ENCODE data around the gene PDGFD.

The PDGFD gene

DNA sequence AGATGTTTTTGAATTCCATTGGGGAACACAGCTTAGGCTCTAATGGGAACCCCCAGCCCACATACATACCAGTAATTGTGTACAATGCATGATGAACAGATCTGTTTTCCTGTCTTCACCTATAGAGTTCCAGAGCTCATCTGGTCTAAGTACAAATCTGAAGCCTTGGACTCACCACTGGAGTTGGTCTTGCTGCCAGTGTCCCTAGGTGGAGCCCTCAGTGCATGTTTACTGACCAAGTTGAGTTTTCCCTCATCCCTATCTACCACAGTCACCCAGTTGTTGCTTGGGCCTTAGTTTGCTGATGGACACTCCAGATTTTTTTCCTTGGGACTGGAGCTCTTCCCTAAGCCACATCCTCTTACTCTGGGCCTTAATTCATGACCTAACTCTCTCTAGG, 286.7 kb downstream of the PDGFD start:
- DNase-seq (ENCODE audit: low spot score) = no peak
- Histone ChIP-seq H3K4me3 (no peak overlapping the region), H3K27ac (no peak overlapping the region)

DNA sequence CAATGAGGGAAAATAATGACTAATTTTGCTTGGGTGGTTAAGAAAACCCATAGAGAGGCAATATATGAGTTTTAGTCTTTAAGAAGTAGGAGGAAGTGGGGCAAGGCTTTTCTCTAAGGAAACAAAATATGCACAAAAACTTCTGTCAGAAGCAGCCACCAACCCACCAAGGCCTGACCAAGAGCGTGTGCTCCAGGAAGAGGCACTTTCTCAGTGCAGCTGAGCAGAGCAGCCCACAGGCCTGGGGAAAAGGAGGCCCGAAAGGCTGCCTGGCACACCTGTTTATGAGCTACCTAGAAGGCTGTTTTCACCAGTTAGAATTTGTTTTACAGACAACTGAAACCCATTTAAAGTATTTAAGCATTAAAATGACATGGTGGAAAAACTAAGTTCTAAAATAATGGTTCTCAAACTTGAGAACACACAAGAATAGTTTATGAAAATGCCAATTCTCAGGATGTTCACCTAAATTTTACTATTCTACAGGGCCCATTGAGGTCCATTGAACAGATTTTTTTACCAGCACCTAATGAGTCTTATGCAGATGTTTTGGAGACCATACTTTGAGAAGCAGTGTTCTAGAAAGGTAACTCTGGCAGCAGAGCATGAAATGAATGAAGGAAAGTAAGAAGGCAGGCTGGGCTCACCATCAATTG, 288.0 kb downstream of the PDGFD start:
- TF ChIP-seq, protein P1, sequence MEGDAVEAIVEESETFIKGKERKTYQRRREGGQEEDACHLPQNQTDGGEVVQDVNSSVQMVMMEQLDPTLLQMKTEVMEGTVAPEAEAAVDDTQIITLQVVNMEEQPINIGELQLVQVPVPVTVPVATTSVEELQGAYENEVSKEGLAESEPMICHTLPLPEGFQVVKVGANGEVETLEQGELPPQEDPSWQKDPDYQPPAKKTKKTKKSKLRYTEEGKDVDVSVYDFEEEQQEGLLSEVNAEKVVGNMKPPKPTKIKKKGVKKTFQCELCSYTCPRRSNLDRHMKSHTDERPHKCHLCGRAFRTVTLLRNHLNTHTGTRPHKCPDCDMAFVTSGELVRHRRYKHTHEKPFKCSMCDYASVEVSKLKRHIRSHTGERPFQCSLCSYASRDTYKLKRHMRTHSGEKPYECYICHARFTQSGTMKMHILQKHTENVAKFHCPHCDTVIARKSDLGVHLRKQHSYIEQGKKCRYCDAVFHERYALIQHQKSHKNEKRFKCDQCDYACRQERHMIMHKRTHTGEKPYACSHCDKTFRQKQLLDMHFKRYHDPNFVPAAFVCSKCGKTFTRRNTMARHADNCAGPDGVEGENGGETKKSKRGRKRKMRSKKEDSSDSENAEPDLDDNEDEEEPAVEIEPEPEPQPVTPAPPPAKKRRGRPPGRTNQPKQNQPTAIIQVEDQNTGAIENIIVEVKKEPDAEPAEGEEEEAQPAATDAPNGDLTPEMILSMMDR (IDR thresholded peaks at IDR 0.05) = no peak
- no peak overlapping the region for H3K4me3 ChIP-seq
- no peak for DNase-seq (ENCODE audit: low spot score)
- no peak overlapping the region for H3K27ac ChIP-seq

More for the DNA sequence above, 286.7 kb downstream of the PDGFD start:
- TF ChIP-seq, protein P1 (IDR thresholded peaks at IDR 0.05) = no peak

DNA sequence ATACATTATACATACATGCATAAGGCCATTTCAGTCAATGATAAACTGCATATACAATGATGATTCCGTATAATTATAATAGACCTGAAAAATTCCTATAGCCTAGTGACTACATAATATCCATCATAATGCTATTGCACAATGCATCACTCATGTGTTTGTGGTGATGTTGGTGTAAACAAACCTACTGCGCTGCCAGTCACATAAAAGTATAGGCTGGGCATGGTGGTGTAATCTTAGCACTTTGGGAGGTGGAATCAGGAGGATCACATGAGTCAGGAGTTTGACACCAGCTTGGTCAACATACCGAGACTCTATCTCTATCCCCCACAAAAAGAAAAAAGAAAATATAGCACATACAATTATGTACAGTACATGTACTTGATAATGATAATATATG, 291.2 kb downstream of the PDGFD start:
- TF ChIP-seq, protein P1 (IDR thresholded peaks at IDR 0.05) = no peak
- no peak for DNase-seq (ENCODE audit: low spot score)
- no peak overlapping the region for H3K4me3 ChIP-seq
- H3K27ac ChIP-seq = no peak overlapping the region

DNA sequence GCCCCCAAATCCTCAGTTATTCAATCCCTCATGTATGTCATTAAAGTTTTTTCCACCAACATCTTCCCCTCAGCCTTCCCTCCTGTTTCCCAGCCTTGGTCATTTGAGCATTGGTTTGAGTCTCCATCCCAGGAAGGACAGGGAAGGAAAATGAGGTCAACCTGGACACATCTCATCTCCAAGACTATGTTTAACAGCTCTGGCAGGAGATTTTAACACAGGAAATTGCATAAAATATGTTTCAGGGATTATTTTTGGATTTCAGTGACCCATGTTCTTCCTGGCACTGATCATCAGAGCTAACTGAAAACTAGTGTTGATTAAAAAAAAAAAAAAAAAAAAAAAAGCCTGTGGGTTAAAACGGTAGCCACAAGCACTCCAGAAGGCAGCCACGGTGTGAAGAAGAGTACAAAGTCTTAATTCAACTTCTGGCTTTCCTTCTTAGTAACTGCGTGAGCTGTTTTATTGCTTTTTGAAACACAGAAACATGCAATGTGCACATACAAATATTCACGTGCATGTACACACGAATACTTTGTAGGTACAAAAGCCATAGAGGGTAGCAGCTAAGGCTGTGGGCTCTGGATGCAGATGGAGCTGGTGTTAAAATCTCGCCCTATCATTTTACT, 291.9 kb downstream of the PDGFD start:
- Histone ChIP-seq H3K4me3 (no peak overlapping the region), H3K27ac (peak overlapping the region in 1 of 2 donors; percentile 62)
- TF ChIP-seq, protein P1 (IDR thresholded peaks at IDR 0.05) = no peak
- no peak for DNase-seq (ENCODE audit: low spot score)

DNA sequence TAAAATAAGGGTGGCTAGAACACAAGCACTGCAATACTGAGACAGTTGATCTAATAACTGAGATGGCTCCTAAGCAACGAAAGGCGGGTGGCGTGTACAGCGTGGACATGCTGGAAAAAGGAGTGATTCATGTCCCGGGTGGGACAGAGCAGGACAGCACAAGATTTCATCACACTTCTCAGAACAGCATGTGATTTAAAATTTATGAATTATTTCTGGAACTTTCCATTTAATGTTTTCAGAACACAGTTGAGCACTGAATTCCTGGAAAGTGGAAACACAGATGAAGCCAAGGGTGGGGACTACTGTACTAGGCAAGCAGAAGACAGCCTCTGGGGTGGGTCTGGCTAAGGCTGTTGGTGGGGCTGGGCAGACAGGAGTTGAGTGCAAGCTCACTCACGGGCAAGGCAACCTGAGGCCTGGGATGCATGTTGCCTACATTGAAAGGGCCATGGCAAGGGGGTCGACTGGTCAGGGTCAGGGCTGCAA, 293.1 kb downstream of the PDGFD start:
- peak; percentile 83 for DNase-seq (ENCODE audit: low spot score)
- Histone ChIP-seq H3K27ac (peak overlapping the region; percentile 34 to 62), H3K4me3 (no peak overlapping the region)
- TF ChIP-seq, protein P1 (IDR thresholded peaks at IDR 0.05) = no peak

DNA sequence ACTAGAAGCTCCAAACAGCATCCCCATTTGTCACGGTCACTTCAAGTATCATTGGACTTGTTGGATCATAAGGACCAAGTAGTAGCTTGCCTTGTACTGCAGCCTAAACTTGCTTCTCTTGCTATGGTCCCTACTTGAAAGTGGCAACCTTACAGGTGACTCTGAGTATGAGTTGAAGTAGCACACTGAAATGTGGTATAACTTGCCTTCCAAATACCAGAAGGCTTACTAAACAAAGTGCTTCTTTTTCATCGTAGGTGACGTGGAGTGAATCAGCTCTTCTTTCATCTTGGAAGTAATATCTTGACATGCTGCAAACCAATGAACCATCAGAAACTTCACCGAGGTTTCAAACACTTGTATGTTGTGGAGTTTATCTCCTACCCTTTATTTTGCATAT, 296.5 kb downstream of the PDGFD start:
- no peak overlapping the region for H3K4me3 ChIP-seq
- no peak overlapping the region for H3K27ac ChIP-seq
- TF ChIP-seq, protein P1 (IDR thresholded peaks at IDR 0.05) = no peak
- no peak for DNase-seq (ENCODE audit: low spot score)

DNA sequence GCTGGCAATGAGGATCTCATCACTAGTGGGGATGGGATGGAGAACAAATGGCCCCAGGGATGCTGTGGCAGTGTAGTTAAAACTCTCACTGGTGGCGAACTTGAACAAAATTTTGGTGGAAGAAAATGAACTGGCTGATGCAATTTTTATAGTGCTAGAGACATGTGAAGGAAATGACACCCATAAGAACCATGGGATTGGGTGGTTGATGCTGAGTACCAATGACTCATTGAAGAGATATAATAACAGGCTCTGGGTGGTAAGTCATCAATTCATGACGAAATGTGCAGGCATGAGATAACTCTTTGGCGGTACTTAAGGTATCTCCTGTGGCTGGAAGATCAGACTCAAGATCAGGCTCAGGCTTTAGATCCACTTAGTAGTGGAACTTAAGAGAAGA, 300.4 kb downstream of the PDGFD start:
- TF ChIP-seq, protein P1 (IDR thresholded peaks at IDR 0.05) = no peak
- Histone ChIP-seq H3K27ac (no peak overlapping the region), H3K4me3 (no peak overlapping the region)
- no peak for DNase-seq (ENCODE audit: low spot score)
